Liver (tissue), 3 donors: ENCODE data around the gene GON7.

Source experiments
- ATF3 ChIP-seq: IDR thresholded peaks from 2 replicates; pipeline ENCODE4 v1.6.1; 2016; ENCODE audit warnings: antibody characterized with exemption
- CTCF ChIP-seq: fragments of 150-350 bp; IDR thresholded peaks from 2 replicates; pipeline ENCODE4 v1.5.1; 2017; ENCODE audit warnings: improper control_type of control experiment, low read depth, low read length; ENCODE audit not compliant: missing input control
- FOXA1 ChIP-seq: IDR thresholded peaks from 2 replicates; pipeline ENCODE4 v1.6.1; 2016; ENCODE audit warnings: antibody characterized with exemption
- GABPA ChIP-seq, 2 donors: IDR thresholded peaks in 1 of 2; conservative IDR thresholded peaks in 1 of 2; 2 replicates each; pipeline ENCODE4 v1.6.1; 2016; ENCODE audit warnings: antibody characterized with exemption in 2 of 2, mild to moderate bottlenecking in 1 of 2, moderate library complexity in 1 of 2
- HNF4G ChIP-seq: IDR thresholded peaks from 2 replicates; pipeline ENCODE4 v1.6.1; 2016; ENCODE audit warnings: antibody characterized with exemption
- JUND ChIP-seq, 2 donors: IDR thresholded peaks; 2 replicates each; pipeline ENCODE4 v1.6.1; 2016; ENCODE audit warnings: antibody characterized with exemption in 2 of 2
- RAD21 ChIP-seq, 2 donors: IDR thresholded peaks; 2 replicates each; pipeline ENCODE4 v1.6.1; 2016; ENCODE audit warnings: antibody characterized with exemption in 2 of 2, mild to moderate bottlenecking in 2 of 2
- SP1 ChIP-seq: IDR thresholded peaks from 2 replicates; pipeline ENCODE4 v1.6.1; 2018; ENCODE audit warnings: antibody characterized with exemption, mild to moderate bottlenecking
- TAF1 ChIP-seq: conservative IDR thresholded peaks from 2 replicates; pipeline ENCODE4 v1.6.1; 2016; ENCODE audit warnings: antibody characterized with exemption, mild to moderate bottlenecking
- TF ChIP-seq, protein P1 (sequence below): IDR thresholded peaks from 2 replicates; pipeline ENCODE4 v1.6.1; 2016; ENCODE audit warnings: antibody characterized with exemption, mild to moderate bottlenecking
- donor health status: healthy.
- donor health status: healthy.

- TF ChIP-seq CTCF (no peak), SP1 (no peak), FOXA1 (no peak), JUND (IDR thresholded peaks at IDR 0.05) (no peak), ATF3 (no peak), TAF1 (no peak), RAD21 (IDR thresholded peaks at IDR 0.05) (no peak), GABPA (IDR thresholded peaks at IDR 0.05 in 1 of 2, conservative IDR thresholded peaks at IDR 0.05 in 1 of 2) (no peak), HNF4G (no peak)
- TF ChIP-seq, protein P1, sequence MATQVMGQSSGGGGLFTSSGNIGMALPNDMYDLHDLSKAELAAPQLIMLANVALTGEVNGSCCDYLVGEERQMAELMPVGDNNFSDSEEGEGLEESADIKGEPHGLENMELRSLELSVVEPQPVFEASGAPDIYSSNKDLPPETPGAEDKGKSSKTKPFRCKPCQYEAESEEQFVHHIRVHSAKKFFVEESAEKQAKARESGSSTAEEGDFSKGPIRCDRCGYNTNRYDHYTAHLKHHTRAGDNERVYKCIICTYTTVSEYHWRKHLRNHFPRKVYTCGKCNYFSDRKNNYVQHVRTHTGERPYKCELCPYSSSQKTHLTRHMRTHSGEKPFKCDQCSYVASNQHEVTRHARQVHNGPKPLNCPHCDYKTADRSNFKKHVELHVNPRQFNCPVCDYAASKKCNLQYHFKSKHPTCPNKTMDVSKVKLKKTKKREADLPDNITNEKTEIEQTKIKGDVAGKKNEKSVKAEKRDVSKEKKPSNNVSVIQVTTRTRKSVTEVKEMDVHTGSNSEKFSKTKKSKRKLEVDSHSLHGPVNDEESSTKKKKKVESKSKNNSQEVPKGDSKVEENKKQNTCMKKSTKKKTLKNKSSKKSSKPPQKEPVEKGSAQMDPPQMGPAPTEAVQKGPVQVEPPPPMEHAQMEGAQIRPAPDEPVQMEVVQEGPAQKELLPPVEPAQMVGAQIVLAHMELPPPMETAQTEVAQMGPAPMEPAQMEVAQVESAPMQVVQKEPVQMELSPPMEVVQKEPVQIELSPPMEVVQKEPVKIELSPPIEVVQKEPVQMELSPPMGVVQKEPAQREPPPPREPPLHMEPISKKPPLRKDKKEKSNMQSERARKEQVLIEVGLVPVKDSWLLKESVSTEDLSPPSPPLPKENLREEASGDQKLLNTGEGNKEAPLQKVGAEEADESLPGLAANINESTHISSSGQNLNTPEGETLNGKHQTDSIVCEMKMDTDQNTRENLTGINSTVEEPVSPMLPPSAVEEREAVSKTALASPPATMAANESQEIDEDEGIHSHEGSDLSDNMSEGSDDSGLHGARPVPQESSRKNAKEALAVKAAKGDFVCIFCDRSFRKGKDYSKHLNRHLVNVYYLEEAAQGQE: no peak
Observed at GRCh38 chr14:93153121-93153520, 53.7 kb downstream of the GON7 start.
